ENCODE results near the gene FKBP7.
"Not testable (repeated sequence)": the region's sequence is repeated elsewhere in the genome, so short reads cannot be mapped to it uniquely, and the experiment has no call there.

FKBP7 gene

GRCh38 chr2:178436662-178437061 lies 41.7 kb downstream of the FKBP7 start:
- Histone ChIP-seq H3K27me3 (ENCODE audit: insufficient read depth, low read length) (no peaks in the 10 kb centered on the region; the same call in 1 of the 2 replicates), H3K27ac (ENCODE audit: low read length) (no peak overlapping the region), H3K4me3 (ENCODE audit: low read length) (no peak overlapping the region), H3K4me1 (ENCODE audit: insufficient read depth, low read length) (no peaks in the 10 kb centered on the region), H3K9me3 (ENCODE audit: insufficient read depth, low read depth, low read length) (no peaks in the 10 kb centered on the region), H3K9ac (ENCODE audit: low read depth, low read length) (no peak overlapping the region), H3K36me3 (ENCODE audit: insufficient read depth, low read depth, low read length) (peaks cover 98% of the 10 kb centered on the region)

- H3K36me3 ChIP-seq (ENCODE audit: insufficient read depth, low read depth, low read length) = peaks cover 67% of the 10 kb centered on the region
Observed at GRCh38 chr2:178429336-178429735, 49.1 kb downstream of the FKBP7 start.

GRCh38 chr2:178428396-178428806 lies 50.0 kb downstream of the FKBP7 start:
- Histone ChIP-seq H3K4me1 (ENCODE audit: insufficient read depth, low read length) (no peaks in the 10 kb centered on the region), H3K36me3 (ENCODE audit: insufficient read depth, low read depth, low read length) (peaks cover 58% of the 10 kb centered on the region), H3K4me3 (ENCODE audit: low read length) (no peak overlapping the region), H3K9ac (ENCODE audit: low read depth, low read length) (no peak overlapping the region), H3K27ac (ENCODE audit: low read length) (no peak overlapping the region), H3K9me3 (ENCODE audit: insufficient read depth, low read depth, low read length) (no peaks in the 10 kb centered on the region), H3K27me3 (ENCODE audit: insufficient read depth, low read length) (no peaks in the 10 kb centered on the region; the same call in 1 of the 2 replicates)

More at GRCh38 chr2:178429336-178429735, 49.1 kb downstream of the FKBP7 start:
- H3K4me3 ChIP-seq (ENCODE audit: low read length) = no peak overlapping the region
- no peaks in the 10 kb centered on the region for H3K4me1 ChIP-seq (ENCODE audit: insufficient read depth, low read length)
- H3K27me3 ChIP-seq (ENCODE audit: insufficient read depth, low read length) = no peaks in the 10 kb centered on the region; the same call in 1 of the 2 replicates
- H3K9ac ChIP-seq (ENCODE audit: low read depth, low read length) = no peak overlapping the region
- no peaks in the 10 kb centered on the region for H3K9me3 ChIP-seq (ENCODE audit: insufficient read depth, low read depth, low read length)
- H3K27ac ChIP-seq (ENCODE audit: low read length) = no peak overlapping the region

- Histone ChIP-seq H3K27me3 (ENCODE audit: insufficient read depth, low read length) (no peaks in the 10 kb centered on the region; the same call in 1 of the 2 replicates), H3K4me3 (ENCODE audit: low read length) (no peak overlapping the region), H3K9ac (ENCODE audit: low read depth, low read length) (no peak overlapping the region), H3K36me3 (ENCODE audit: insufficient read depth, low read depth, low read length) (peaks cover 48% of the 10 kb centered on the region), H3K9me3 (ENCODE audit: insufficient read depth, low read depth, low read length) (no peaks in the 10 kb centered on the region), H3K27ac (ENCODE audit: low read length) (no peak overlapping the region), H3K4me1 (ENCODE audit: insufficient read depth, low read length) (no peaks in the 10 kb centered on the region)
Observed at GRCh38 chr2:178427458-178427857, 50.9 kb downstream of the FKBP7 start.

- peaks cover 38% of the 10 kb centered on the region for H3K36me3 ChIP-seq (ENCODE audit: insufficient read depth, low read depth, low read length)
- H3K27ac ChIP-seq (ENCODE audit: low read length) = no peak overlapping the region
- no peaks in the 10 kb centered on the region for H3K4me1 ChIP-seq (ENCODE audit: insufficient read depth, low read length)
- no peaks in the 10 kb centered on the region for H3K9me3 ChIP-seq (ENCODE audit: insufficient read depth, low read depth, low read length)
- no peak overlapping the region for H3K4me3 ChIP-seq (ENCODE audit: low read length)
- H3K9ac ChIP-seq (ENCODE audit: low read depth, low read length) = no peak overlapping the region
- no peaks in the 10 kb centered on the region; the same call in 1 of the 2 replicates for H3K27me3 ChIP-seq (ENCODE audit: insufficient read depth, low read length)
Observed at GRCh38 chr2:178426388-178426787, 52.0 kb downstream of the FKBP7 start.

GRCh38 chr2:178425255-178425827 lies 53.1 kb downstream of the FKBP7 start:
- Histone ChIP-seq H3K4me3 (ENCODE audit: low read length) (no peak overlapping the region), H3K27ac (ENCODE audit: low read length) (no peak overlapping the region), H3K27me3 (ENCODE audit: insufficient read depth, low read length) (no peaks in the 10 kb centered on the region), H3K9ac (ENCODE audit: low read depth, low read length) (no peak overlapping the region), H3K9me3 (ENCODE audit: insufficient read depth, low read depth, low read length) (no peaks in the 10 kb centered on the region), H3K4me1 (ENCODE audit: insufficient read depth, low read length) (no peaks in the 10 kb centered on the region), H3K36me3 (ENCODE audit: insufficient read depth, low read depth, low read length) (peaks cover 27% of the 10 kb centered on the region)

- H3K9me3 ChIP-seq (ENCODE audit: insufficient read depth, low read depth, low read length); H3K27me3 ChIP-seq (ENCODE audit: insufficient read depth, low read length); H3K9ac ChIP-seq (ENCODE audit: low read depth, low read length); H3K27ac ChIP-seq (ENCODE audit: low read length); H3K4me1 ChIP-seq (ENCODE audit: insufficient read depth, low read length); H3K4me3 ChIP-seq (ENCODE audit: low read length): not testable (repeated sequence)
- H3K36me3 ChIP-seq (ENCODE audit: insufficient read depth, low read depth, low read length) = peaks cover 18% of the 10 kb centered on the region
Observed at GRCh38 chr2:178423746-178424145, 54.7 kb downstream of the FKBP7 start.

- Histone ChIP-seq H3K9ac (ENCODE audit: low read depth, low read length) (no peak overlapping the region), H3K36me3 (ENCODE audit: insufficient read depth, low read depth, low read length) (peaks cover 10% of the 10 kb centered on the region), H3K9me3 (ENCODE audit: insufficient read depth, low read depth, low read length) (no peaks in the 10 kb centered on the region)
Observed at GRCh38 chr2:178422097-178422496, 56.3 kb downstream of the FKBP7 start.

GRCh38 chr2:178420463-178420999 lies 57.9 kb downstream of the FKBP7 start:
- Histone ChIP-seq H3K4me1 (ENCODE audit: insufficient read depth, low read length) (no peaks in the 10 kb centered on the region), H3K9ac (ENCODE audit: low read depth, low read length) (no peak overlapping the region), H3K27me3 (ENCODE audit: insufficient read depth, low read length) (no peaks in the 10 kb centered on the region), H3K36me3 (ENCODE audit: insufficient read depth, low read depth, low read length) (no peaks in the 10 kb centered on the region), H3K9me3 (ENCODE audit: insufficient read depth, low read depth, low read length) (no peaks in the 10 kb centered on the region), H3K4me3 (ENCODE audit: low read length) (no peak overlapping the region), H3K27ac (ENCODE audit: low read length) (no peak overlapping the region)

More at GRCh38 chr2:178422097-178422496, 56.3 kb downstream of the FKBP7 start:
- no peak overlapping the region for H3K27ac ChIP-seq (ENCODE audit: low read length)
- H3K27me3 ChIP-seq (ENCODE audit: insufficient read depth, low read length) = no peaks in the 10 kb centered on the region
- no peak overlapping the region for H3K4me3 ChIP-seq (ENCODE audit: low read length)
- H3K4me1 ChIP-seq (ENCODE audit: insufficient read depth, low read length) = no peaks in the 10 kb centered on the region

GRCh38 chr2:178419123-178419522 lies 59.3 kb downstream of the FKBP7 start:
- no peaks in the 10 kb centered on the region for H3K27me3 ChIP-seq (ENCODE audit: insufficient read depth, low read length)
- no peak overlapping the region for H3K27ac ChIP-seq (ENCODE audit: low read length)
- H3K4me3 ChIP-seq (ENCODE audit: low read length) = no peak overlapping the region
- H3K4me1 ChIP-seq (ENCODE audit: insufficient read depth, low read length) = no peaks in the 10 kb centered on the region
- H3K9ac ChIP-seq (ENCODE audit: low read depth, low read length) = no peak overlapping the region
- no peaks in the 10 kb centered on the region for H3K9me3 ChIP-seq (ENCODE audit: insufficient read depth, low read depth, low read length)
- no peaks in the 10 kb centered on the region for H3K36me3 ChIP-seq (ENCODE audit: insufficient read depth, low read depth, low read length)

- H3K9ac ChIP-seq (ENCODE audit: low read depth, low read length) = no peak overlapping the region
- H3K4me1 ChIP-seq (ENCODE audit: insufficient read depth, low read length) = no peaks in the 10 kb centered on the region
- H3K27ac ChIP-seq (ENCODE audit: low read length) = no peak overlapping the region
- H3K36me3 ChIP-seq (ENCODE audit: insufficient read depth, low read depth, low read length) = no peaks in the 10 kb centered on the region
- H3K4me3 ChIP-seq (ENCODE audit: low read length) = no peak overlapping the region
- no peaks in the 10 kb centered on the region for H3K9me3 ChIP-seq (ENCODE audit: insufficient read depth, low read depth, low read length)
- no peaks in the 10 kb centered on the region for H3K27me3 ChIP-seq (ENCODE audit: insufficient read depth, low read length)
Observed at GRCh38 chr2:178418426-178418825, 60.0 kb downstream of the FKBP7 start.

- no peak overlapping the region for H3K4me3 ChIP-seq (ENCODE audit: low read length)
- no peak overlapping the region for H3K27ac ChIP-seq (ENCODE audit: low read length)
- H3K4me1 ChIP-seq (ENCODE audit: insufficient read depth, low read length) = no peaks in the 10 kb centered on the region
- H3K9ac ChIP-seq (ENCODE audit: low read depth, low read length) = no peak overlapping the region
- no peaks in the 10 kb centered on the region for H3K9me3 ChIP-seq (ENCODE audit: insufficient read depth, low read depth, low read length)
- H3K27me3 ChIP-seq (ENCODE audit: insufficient read depth, low read length) = no peaks in the 10 kb centered on the region
- no peaks in the 10 kb centered on the region for H3K36me3 ChIP-seq (ENCODE audit: insufficient read depth, low read depth, low read length)
Observed at GRCh38 chr2:178417916-178418315, 60.5 kb downstream of the FKBP7 start.
